Sigmoid colon (tissue), 4 donors: ENCODE data around the gene IFI27L1.
"Not testable (repeated sequence)": the region's sequence is repeated elsewhere in the genome, so short reads cannot be mapped to it uniquely, and the experiment has no call there.

Experiments
- EP300 ChIP-seq, 4 donors: sonication (generic); formaldehyde crosslinking; IDR thresholded peaks; one replicate each; pipeline ENCODE4 v1.6.1; 2017; ENCODE audit warnings: antibody characterized with exemption in 4 of 4
- POLR2A ChIP-seq, 2 donors: fragments of 450-650 bp; IDR thresholded peaks; one replicate each; pipeline ENCODE4 v1.6.1; 2016; ENCODE audit warnings: antibody characterized with exemption in 2 of 2, mild to moderate bottlenecking in 2 of 2, moderate library complexity in 2 of 2
- POLR2AphosphoS5 ChIP-seq, 4 donors: sonication (generic); formaldehyde crosslinking; IDR thresholded peaks; one replicate each; pipeline ENCODE4 v1.6.1; 2017; ENCODE audit warnings: antibody characterized with exemption in 4 of 4
- TF ChIP-seq, protein P1 (sequence below), 4 experiments: fragments of 450-650 bp in 3 of 4; fragments of 200-600 bp in 1 of 4; IDR thresholded peaks; one replicate each; pipeline ENCODE4 v1.5.1; 2016 to 2019; ENCODE audit warnings: antibody characterized with exemption in 4 of 4, mild to moderate bottlenecking in 3 of 4, moderate library complexity in 2 of 4

GRCh38 chr14:94072076-94072475, 9.0 kb upstream of the IFI27L1 start:
- TF ChIP-seq, protein P1, sequence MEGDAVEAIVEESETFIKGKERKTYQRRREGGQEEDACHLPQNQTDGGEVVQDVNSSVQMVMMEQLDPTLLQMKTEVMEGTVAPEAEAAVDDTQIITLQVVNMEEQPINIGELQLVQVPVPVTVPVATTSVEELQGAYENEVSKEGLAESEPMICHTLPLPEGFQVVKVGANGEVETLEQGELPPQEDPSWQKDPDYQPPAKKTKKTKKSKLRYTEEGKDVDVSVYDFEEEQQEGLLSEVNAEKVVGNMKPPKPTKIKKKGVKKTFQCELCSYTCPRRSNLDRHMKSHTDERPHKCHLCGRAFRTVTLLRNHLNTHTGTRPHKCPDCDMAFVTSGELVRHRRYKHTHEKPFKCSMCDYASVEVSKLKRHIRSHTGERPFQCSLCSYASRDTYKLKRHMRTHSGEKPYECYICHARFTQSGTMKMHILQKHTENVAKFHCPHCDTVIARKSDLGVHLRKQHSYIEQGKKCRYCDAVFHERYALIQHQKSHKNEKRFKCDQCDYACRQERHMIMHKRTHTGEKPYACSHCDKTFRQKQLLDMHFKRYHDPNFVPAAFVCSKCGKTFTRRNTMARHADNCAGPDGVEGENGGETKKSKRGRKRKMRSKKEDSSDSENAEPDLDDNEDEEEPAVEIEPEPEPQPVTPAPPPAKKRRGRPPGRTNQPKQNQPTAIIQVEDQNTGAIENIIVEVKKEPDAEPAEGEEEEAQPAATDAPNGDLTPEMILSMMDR (IDR thresholded peaks at IDR 0.05) = not testable (repeated sequence)
- TF ChIP-seq POLR2A, EP300, POLR2AphosphoS5 (IDR thresholded peaks at IDR 0.05): not testable (repeated sequence)
